Measurements from ENCODE around the gene VWA8.

The VWA8 gene

DNA sequence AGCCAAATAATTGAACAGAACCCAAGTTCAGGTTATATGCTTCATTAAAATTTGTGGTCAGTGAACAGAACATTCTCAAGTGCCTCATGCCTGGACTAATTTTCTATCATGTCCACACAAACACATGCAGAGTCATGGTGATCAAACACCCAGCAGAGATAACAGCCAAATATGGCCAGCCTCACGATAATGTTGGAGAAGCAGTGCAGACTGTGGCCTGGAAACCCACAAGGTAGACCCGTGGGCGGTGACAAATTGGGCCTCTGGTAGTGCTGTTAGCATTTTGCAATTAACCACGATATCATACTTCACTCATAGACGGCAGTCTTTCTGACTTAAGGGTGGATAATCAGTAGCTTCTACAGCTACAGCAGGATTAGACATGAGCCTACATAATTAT, 35.0 kb upstream of the VWA8 start:
- TF ChIP-seq, protein P1, sequence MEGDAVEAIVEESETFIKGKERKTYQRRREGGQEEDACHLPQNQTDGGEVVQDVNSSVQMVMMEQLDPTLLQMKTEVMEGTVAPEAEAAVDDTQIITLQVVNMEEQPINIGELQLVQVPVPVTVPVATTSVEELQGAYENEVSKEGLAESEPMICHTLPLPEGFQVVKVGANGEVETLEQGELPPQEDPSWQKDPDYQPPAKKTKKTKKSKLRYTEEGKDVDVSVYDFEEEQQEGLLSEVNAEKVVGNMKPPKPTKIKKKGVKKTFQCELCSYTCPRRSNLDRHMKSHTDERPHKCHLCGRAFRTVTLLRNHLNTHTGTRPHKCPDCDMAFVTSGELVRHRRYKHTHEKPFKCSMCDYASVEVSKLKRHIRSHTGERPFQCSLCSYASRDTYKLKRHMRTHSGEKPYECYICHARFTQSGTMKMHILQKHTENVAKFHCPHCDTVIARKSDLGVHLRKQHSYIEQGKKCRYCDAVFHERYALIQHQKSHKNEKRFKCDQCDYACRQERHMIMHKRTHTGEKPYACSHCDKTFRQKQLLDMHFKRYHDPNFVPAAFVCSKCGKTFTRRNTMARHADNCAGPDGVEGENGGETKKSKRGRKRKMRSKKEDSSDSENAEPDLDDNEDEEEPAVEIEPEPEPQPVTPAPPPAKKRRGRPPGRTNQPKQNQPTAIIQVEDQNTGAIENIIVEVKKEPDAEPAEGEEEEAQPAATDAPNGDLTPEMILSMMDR (IDR thresholded peaks at IDR 0.05), result no peak

DNA sequence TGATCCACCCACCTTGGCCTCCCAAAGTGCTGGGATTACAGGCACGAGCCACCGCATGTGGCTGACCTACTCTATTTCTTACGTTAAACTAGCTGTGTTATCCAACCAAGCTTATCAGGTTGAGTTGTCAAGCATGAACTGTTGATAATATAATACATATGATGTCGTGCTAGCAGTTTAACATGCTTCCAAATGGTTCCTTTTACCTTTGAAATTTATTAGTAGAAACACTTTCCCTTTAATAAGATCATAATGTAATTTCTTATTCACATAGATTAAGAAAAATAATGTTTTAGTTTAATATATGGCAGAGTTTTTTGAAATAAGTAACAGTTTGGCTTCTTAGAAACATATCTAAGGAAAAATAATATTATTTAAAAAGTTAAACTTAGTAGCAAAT, 34.4 kb upstream of the VWA8 start:
- TF ChIP-seq, protein P1 (IDR thresholded peaks at IDR 0.05), result no peak

DNA sequence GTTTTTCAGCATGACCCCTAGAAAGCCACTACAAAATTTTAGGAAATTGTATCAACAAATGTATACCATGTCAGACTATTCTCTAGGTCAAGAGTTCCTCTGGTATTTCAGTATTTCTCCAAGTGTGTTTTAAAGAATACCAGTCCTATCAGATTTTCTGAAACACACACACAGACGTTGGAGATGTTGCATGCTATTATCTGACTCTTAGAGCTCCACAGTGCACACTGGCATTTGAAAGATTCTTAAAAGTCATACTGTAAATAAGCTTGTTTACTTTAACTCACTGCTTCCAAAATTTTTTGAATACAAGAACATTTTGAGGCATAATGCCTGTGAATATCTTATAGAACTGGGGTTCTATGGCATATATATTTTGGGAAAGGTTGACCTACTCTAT, 33.8 kb upstream of the VWA8 start:
- TF ChIP-seq, protein P1 (IDR thresholded peaks at IDR 0.05), result no peak

DNA sequence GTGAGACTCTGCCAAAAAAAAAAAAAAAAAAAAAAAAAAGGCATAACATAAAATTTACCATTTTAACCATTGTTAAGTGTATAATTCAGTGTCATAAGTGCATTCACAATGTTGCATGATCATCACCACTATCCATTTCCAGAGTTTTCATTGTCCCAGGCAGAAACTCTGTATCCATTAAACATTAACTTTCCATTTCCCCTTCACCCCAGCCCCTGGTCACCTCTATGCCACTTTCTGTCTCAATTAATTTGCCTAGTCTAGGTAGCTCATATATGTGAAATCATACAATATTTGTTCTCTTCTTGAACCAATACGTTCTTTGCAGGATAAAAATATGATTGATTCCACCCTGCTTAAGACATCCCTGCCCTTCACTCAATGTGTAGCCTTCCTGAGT, 31.0 kb upstream of the VWA8 start:
- TF ChIP-seq, protein P1 (IDR thresholded peaks at IDR 0.05), result no peak

DNA sequence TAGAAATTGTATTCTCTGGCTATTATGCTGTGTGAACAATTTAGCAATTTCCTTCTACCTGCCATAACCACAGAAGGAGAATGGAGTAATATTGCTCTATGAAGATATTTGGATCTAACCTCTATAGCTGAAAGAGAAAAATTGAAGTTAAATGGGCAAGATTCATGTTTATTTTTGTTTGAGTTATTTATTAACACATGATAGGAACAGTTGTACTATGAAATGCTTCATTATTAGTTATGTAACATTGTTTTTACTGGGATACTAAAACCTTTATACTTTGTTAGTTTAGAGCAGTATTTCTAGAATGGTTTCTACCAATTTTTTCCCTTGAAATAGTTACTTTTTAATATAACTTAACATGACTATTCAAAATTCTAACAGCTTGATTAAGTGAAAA, 27.3 kb upstream of the VWA8 start:
- TF ChIP-seq, protein P1 (IDR thresholded peaks at IDR 0.05), result no peak

DNA sequence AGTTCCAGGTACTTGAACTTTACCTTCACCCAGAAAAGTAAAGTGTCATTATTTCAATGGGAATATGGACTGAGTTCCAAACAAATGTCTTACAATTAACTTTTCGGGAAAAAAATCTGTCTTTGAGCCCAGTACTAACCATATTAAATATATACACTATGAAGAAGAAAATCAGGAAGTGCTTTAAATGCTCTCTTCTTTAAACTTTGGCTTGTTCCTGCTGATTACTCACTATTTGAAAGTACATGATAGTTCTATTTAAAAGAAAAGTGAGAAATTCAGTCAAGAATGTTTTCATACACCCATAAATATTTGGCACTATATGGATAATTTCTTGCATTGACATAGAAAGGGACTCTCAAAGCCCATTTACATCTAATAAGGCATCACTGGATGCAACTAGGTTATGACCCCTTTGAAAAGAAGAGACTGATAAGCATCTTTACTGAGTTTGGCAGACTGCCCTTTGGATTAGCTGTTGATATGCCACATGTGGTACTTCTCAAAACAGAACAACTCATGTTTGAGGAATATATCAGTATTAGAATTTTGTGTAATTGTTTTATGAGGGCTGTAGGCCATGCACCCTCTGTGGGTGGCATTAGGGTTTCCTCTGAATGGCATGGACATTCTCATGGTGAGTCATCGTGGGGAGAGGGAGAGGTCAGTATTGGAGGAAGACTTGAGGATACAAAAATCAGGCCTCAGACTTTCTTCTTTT, 25.0 kb upstream of the VWA8 start:
- TF ChIP-seq, protein P1 (IDR thresholded peaks at IDR 0.05), result no peak

DNA sequence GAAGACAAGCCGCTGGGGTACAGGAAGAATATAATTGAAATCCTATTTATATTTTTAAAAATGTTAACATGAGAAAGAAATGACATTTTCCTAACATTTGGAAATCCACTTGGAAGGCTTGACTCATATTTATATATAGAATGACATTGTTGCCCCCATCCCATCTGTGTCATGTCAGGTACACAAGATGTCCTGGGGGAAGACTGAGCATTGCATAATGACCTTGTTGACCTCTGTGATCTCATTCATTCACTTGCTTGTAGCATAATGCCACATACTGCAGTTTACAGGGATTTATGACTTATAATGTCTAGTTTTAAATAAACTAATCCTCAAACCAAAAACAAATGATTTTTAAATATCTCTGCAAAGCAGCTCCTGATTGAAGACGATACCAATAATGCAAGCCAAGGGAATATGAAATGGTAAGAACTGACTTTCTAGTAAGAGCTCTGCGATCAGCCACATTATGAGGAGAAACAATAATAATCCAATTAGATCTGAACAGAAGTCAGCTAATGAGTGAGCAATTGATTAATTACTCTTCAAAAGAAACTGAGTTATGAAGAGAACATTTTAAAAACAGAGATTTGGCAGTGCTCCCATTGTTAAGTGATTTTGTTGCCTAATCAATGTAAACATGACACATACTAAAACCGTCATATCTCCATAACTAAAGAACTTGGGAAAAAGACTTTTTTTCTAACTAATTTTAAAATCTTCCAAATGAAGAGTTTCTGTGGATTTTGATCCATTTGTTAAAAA, 21.2 kb upstream of the VWA8 start:
- TF ChIP-seq, protein P1 (IDR thresholded peaks at IDR 0.05), result no peak
